GM06990 (cell line): ENCODE measurements around the gene STYXL1.

Experiments
- DNase-seq: peaks from one replicate; pipeline ENCODE4 v3.0.0-alpha.2; 2011; ENCODE audit not compliant: insufficient read length; ENCODE audit errors: extremely low read depth
- H3K27me3 ChIP-seq: replicated peaks from 2 replicates; pipeline ENCODE4 v1.6.0; 2011; ENCODE audit warnings: low read length; ENCODE audit not compliant: control insufficient read depth, insufficient read depth
- H3K36me3 ChIP-seq: 2 replicates; pipeline ENCODE4 v1.5.1; 2011; ENCODE audit warnings: low read length; ENCODE audit not compliant: control insufficient read depth, insufficient read depth
- H3K4me3 ChIP-seq: replicated peaks from 2 replicates; pipeline ENCODE4 v1.5.1; 2011; ENCODE audit warnings: low read depth, mild to moderate bottlenecking, control low read depth, low read length
- TF ChIP-seq, protein P1 (sequence below): IDR thresholded peaks from 2 replicates; pipeline ENCODE4 v1.5.1; 2011; ENCODE audit warnings: low read length, control low read depth, mild to moderate bottlenecking, inconsistent platforms; ENCODE audit not compliant: insufficient read depth, poor library complexity, severe bottlenecking

STYXL1 gene

DNA sequence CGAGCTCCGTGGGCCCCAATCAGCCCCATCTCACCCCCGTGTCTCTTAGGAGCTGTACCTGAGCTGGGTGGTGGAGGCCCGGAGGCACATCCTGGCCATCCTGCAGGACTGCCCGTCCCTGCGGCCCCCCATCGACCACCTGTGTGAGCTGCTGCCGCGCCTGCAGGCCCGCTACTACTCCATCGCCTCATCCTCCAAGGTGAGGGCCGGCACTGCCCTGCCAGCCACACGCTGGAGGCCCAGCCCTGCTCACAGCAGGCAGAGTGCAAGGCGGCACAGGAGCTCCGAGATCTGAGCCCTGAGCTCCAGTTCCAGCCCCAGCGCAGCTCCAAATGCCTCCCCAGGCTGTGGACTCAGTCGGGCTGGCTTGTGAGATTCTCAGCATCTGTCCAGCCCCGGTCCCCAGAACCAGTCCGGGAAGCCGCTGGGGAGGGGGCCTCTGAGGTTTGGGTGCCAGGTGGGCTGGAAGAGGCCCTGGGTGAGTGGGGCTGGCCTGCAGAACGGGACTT lies 62.7 kb downstream of the STYXL1 start:
- TF ChIP-seq, protein P1, sequence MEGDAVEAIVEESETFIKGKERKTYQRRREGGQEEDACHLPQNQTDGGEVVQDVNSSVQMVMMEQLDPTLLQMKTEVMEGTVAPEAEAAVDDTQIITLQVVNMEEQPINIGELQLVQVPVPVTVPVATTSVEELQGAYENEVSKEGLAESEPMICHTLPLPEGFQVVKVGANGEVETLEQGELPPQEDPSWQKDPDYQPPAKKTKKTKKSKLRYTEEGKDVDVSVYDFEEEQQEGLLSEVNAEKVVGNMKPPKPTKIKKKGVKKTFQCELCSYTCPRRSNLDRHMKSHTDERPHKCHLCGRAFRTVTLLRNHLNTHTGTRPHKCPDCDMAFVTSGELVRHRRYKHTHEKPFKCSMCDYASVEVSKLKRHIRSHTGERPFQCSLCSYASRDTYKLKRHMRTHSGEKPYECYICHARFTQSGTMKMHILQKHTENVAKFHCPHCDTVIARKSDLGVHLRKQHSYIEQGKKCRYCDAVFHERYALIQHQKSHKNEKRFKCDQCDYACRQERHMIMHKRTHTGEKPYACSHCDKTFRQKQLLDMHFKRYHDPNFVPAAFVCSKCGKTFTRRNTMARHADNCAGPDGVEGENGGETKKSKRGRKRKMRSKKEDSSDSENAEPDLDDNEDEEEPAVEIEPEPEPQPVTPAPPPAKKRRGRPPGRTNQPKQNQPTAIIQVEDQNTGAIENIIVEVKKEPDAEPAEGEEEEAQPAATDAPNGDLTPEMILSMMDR: no peak
- Histone ChIP-seq H3K36me3 (peaks cover 36% of the 10 kb centered on the region), H3K4me3 (no peak overlapping the region), H3K27me3 (no peaks in the 10 kb centered on the region)
- no peak for DNase-seq

DNA sequence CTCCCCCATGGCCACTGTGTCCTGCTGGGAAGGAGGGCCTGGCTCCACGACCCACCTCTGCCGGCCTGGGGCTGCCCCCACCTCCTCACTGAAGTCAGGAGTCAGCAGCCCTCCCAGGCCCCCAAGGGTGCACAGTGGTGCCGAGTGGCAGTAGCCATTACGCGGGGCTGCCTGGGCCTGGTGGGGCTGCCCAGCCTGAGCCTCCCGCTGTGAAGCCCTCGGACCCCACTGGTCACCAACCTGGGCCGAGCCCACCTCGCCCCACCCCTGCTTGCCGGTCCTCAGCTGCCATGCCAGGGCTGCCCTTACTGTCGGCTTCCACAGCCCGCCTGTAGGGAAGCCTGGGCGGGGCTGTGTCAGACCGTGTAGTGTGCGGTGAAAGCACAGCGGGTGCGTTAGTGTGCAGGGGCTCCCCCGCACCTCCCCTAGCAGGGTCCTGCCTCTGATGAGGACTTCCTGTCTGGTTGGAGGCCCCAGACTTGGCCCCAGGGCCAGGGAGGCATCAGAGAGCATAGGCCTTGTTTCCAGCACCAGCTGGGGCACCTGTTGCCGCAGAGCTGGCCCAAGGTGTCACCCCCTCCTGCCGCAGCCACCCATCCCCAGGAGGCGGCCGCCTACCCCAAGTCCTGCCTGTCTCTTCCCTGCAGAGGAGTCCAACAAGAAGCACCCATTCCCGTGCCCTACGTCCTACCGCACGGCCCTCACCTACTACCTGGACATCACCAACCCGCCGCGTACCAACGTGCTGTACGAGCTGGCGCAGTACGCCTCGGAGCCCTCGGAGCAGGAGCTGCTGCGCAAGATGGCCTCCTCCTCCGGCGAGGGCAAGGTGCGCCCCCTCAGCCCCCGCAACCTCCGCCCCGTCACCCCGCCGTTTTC lies 63.4 kb downstream of the STYXL1 start:
- no peak overlapping the region for H3K4me3 ChIP-seq
- no peak for DNase-seq
- H3K27me3 ChIP-seq: no peaks in the 10 kb centered on the region
- TF ChIP-seq, protein P1: no peak
- peaks cover 40% of the 10 kb centered on the region for H3K36me3 ChIP-seq

DNA sequence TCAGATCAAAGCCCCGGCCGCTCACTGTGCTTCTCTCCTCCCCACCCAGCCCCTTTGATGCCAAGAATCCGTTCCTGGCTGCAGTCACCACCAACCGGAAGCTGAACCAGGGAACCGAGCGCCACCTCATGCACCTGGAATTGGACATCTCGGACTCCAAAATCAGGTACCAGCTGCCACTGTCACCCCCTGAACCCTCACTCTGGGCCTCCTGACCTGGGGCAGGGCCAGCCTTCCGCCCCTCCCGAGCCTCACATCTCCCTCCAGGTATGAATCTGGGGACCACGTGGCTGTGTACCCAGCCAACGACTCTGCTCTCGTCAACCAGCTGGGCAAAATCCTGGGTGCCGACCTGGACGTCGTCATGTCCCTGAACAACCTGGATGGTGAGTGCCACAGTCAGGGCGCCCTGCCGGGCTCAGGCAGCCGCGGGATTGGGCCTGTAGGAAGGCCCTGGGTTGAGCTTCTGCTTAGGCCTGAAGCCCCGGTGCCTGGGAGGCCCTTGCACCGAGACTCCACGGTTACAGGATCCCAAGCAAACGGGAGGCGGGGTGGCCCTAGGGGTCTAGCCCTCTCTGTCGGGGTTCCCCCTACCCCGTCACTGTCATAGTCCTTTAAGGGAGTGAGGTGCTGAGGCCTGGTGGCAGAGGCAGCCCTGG lies 64.2 kb downstream of the STYXL1 start:
- Histone ChIP-seq H3K27me3 (no peaks in the 10 kb centered on the region), H3K4me3 (no peak overlapping the region), H3K36me3 (peaks cover 40% of the 10 kb centered on the region)
- TF ChIP-seq, protein P1: no peak
- DNase-seq: no peak

DNA sequence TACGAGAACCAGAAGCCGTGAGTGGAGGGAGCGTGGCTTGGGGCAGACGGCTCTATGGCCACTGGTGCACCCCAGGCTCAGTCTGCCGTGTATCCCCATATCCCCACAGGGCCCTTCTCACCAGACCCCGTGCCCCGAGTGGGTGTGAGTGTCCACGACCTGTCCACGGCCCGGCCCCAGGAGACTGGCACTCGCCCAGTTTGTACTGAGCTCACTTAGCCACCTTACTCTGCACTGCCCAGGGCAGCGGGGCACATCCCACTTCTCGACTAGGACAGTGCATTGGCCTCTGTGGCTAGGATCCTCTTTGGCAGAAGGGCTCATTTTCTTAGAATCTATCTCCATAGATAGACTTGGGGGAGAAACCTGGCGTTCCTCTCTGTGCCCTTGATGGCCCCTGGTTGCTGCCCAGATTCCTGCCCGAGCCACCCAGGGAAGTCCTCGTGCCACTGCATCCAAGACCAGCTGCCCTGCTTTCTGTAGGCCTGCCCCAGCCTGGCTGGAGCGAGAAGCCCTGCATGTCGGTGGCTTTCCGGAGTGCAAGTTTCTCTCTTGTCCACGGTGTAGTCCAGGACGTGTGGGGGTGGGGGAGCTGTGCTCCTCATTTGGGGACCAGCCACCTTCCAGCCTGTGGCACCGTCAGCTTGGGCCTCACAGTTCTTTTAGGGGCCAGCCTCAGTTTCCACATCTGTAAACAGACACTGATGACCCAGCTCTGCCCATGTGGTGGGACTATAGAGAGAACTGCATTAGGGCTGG lies 65.3 kb downstream of the STYXL1 start:
- Histone ChIP-seq H3K27me3 (no peaks in the 10 kb centered on the region), H3K36me3 (peaks cover 39% of the 10 kb centered on the region), H3K4me3 (no peak overlapping the region)
- TF ChIP-seq, protein P1: no peak
- DNase-seq: no peak

DNA sequence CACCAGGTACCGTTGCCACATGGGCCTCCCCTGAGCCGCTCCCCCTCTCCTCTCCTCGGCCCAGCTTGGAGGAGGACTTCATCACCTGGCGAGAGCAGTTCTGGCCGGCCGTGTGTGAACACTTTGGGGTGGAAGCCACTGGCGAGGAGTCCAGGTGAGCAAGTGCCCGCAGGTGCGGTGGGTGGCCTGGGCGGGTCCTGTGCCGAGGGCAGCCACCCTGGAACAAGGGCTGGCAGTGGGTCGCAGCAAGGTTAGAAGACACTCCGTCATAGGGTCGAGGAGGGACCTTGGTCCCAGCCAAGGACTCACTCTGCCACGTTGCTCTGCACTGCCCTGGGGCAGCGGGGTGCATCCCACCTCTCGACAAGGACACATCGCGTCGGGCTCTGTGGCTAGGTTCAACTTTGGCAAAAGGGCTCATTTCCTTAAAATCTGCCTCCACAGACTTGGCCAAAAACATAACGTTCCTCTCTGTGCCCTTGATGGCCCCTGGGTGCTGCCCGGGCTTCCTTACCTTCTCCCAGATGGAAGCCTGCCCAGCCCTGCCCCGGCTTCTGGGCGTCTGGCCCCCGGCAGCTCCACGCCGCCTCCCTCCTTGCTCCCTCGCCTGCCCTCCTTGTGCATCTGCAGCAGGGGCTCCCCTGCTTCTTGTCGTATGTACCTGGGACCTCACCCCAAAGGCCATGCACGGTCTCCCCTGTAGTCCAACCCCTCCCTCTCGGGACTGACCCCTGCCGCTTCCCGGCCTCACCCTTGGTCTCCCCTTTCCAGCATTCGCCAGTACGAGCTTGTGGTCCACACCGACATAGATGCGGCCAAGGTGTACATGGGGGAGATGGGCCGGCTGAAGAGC lies 66.1 kb downstream of the STYXL1 start:
- Histone ChIP-seq H3K4me3 (no peak overlapping the region), H3K36me3 (peaks cover 35% of the 10 kb centered on the region), H3K27me3 (no peaks in the 10 kb centered on the region)
- TF ChIP-seq, protein P1: no peak
- DNase-seq: no peak
